GM23248 (cell line): ENCODE data around the gene STX18. TPM values are rescaled to one million over a fixed set of nuclear protein-coding genes. Genes with fewer than 3 reads are reported as not detected.
A peak's percentile ranks its signal among the peaks of the same experiment; 100 is the strongest.
"Not testable (repeated sequence)": the region's sequence is repeated elsewhere in the genome, so short reads cannot be mapped to it uniquely, and the experiment has no call there.

Source experiments
- DNase-seq: peaks from one replicate; pipeline ENCODE4 v3.0.0-alpha.2; 2015
- H2AFZ ChIP-seq: fragments of 200-600 bp; sonication (generic); 2 replicates; pipeline ENCODE4 v1.6.1; 2016; ENCODE audit warnings: antibody characterized with exemption
- H3F3A ChIP-seq: fragments of 200-600 bp; sonication (generic); 2 replicates; pipeline ENCODE4 v1.6.1; 2016; ENCODE audit warnings: mild to moderate bottlenecking, antibody characterized with exemption, mixed run types; ENCODE audit not compliant: insufficient read depth
- H3K27ac ChIP-seq: fragments of 200-600 bp; sonication (generic); 2 replicates; pipeline ENCODE4 v1.5.1; 2016; ENCODE audit warnings: mild to moderate bottlenecking
- H3K27me3 ChIP-seq: fragments of 200-600 bp; sonication (generic); replicated peaks from 2 replicates; pipeline ENCODE4 v1.6.1; 2016; ENCODE audit warnings: mild to moderate bottlenecking; ENCODE audit not compliant: insufficient read depth
- H3K36me3 ChIP-seq: fragments of 200-600 bp; sonication (generic); 2 replicates; pipeline ENCODE4 v1.6.1; 2016; ENCODE audit warnings: low read depth, mild to moderate bottlenecking
- H3K4me1 ChIP-seq: fragments of 200-600 bp; sonication (generic); 2 replicates; pipeline ENCODE4 v1.6.1; 2016; ENCODE audit warnings: mild to moderate bottlenecking; ENCODE audit not compliant: insufficient read depth
- H3K4me2 ChIP-seq: fragments of 200-600 bp; sonication (generic); one replicate; pipeline ENCODE4 v1.6.1; 2016; ENCODE audit warnings: mild to moderate bottlenecking; ENCODE audit not compliant: unreplicated experiment
- H3K4me3 ChIP-seq: fragments of 200-600 bp; sonication (generic); 2 replicates; pipeline ENCODE4 v1.5.1; 2016; ENCODE audit warnings: mild to moderate bottlenecking
- H3K79me2 ChIP-seq: fragments of 200-600 bp; sonication (generic); 2 replicates; pipeline ENCODE4 v1.6.1; 2016; ENCODE audit warnings: mild to moderate bottlenecking; ENCODE audit not compliant: insufficient read depth
- H3K9ac ChIP-seq: fragments of 200-600 bp; sonication (generic); 2 replicates; pipeline ENCODE4 v1.6.1; 2016; ENCODE audit warnings: mild to moderate bottlenecking
- H3K9me2 ChIP-seq: fragments of 200-600 bp; sonication (generic); 2 replicates; pipeline ENCODE4 v1.6.1; 2016; ENCODE audit warnings: mixed run types, mild to moderate bottlenecking, moderate library complexity; ENCODE audit not compliant: insufficient read depth
- H3K9me3 ChIP-seq: fragments of 200-600 bp; sonication (generic); one replicate; pipeline ENCODE4 v1.6.1; 2017; ENCODE audit warnings: low read depth
- H4K20me1 ChIP-seq: fragments of 200-600 bp; sonication (generic); 2 replicates; pipeline ENCODE4 v1.6.0; 2016; ENCODE audit not compliant: insufficient read depth
- EZH2 ChIP-seq: fragments of 200-600 bp; sonication (generic); IDR thresholded peaks from 2 replicates; pipeline ENCODE4 v1.6.1; 2018; ENCODE audit warnings: antibody characterized with exemption, mild to moderate bottlenecking; ENCODE audit not compliant: insufficient read depth, poor library complexity, severe bottlenecking
- EZH2phosphoT487 ChIP-seq: fragments of 200-600 bp; sonication (generic); IDR thresholded peaks from 2 replicates; pipeline ENCODE4 v1.6.1; 2018; ENCODE audit warnings: antibody characterized with exemption, moderate library complexity, mild to moderate bottlenecking, low read depth; ENCODE audit not compliant: insufficient read depth
- WGBS, 2 experiments: methylation state at CpG; one replicate each; pipeline ENCODE4 v1.1.6; 2015 to 2017; ENCODE audit warnings: low lambda C conversion rate in 2 of 2, low coverage in 1 of 2; ENCODE audit errors: missing lambda C conversion rate in 2 of 2; 5-methylcytosine and 5-hydroxymethylcytosine counted together
- in situ Hi-C: fragments of 300-500 bp; cut with MboI; formaldehyde crosslinking; loops from 2 replicates; pipeline ENCODE4 v1.15.0; 2020
- polyA plus RNA-seq: library from polyadenylated mRNA; unstranded; fragments of >200 nt; fragmentation: Nextera tagmentation; extraction: Ambion mirVana; gene quantifications from 2 replicates; pipeline ENCODE4 v1.2.1, GENCODE V29; 2016
- total RNA-seq: library from RNA; depleted of rRNA; stranded (reverse); fragments of >200 nt; shearing (Covaris generic); gene quantifications from 2 replicates; pipeline ENCODE4 v1.2.3, GENCODE V29; 2014

The STX18 gene
- total and polyA plus RNA-seq, 2 experiments from 2014 or later, result 39.2 to 42.6 TPM

DNA sequence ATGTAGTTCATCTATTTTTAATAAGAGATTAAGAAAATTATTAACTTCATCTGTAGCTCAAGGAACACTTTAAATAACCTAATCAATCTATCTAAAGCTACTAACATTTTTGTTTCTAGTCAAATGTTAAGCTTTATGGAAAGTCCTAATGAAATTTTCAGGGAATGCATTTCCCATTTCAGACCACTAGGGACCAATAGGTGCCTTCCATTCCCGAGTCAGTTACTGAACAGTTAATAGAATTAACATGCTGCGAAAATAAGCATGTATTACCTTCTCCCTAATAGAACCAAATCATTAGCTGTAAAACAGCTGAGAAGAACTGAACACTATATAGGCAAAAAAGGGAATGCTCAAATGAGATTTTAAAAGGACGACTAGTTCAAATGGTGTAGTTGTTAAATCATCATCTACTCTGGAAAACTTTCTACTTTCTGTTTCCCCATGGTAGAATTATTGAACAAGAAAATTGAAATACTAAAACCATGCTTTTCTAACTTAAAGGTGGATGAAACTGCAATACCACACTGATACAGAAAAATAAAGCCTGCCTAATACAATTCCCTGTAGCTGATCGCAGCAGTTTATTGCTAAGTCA, 22.5 kb downstream of the STX18 start:
- no peak overlapping the region for H3K27ac ChIP-seq
- no peaks in the 10 kb centered on the region for H3K9me2 ChIP-seq
- peak; percentile 61 for DNase-seq
- TF ChIP-seq EZH2phosphoT487, result no peak
- TF ChIP-seq EZH2, result no peak
- no peaks in the 10 kb centered on the region for H4K20me1 ChIP-seq
- H3K4me3 ChIP-seq, result peak overlapping the region; percentile 63
- peak overlapping the region; percentile 26 for H3K9ac ChIP-seq
- H3K27me3 ChIP-seq, result no peaks in the 10 kb centered on the region
- no peaks in the 10 kb centered on the region for H3K9me3 ChIP-seq
- peaks cover 35% of the 10 kb centered on the region for H3K4me1 ChIP-seq
- peaks cover 11% of the 10 kb centered on the region; the same call in 1 of the 2 replicates for H3F3A ChIP-seq
- 15 to 17% methylated on average over 4 of the region's 4 CpGs for WGBS, 2 experiments
- in situ Hi-C loops, result no loop called here
- H3K4me2 ChIP-seq, result peak overlapping the region; percentile 82
- H3K36me3 ChIP-seq, result no peaks in the 10 kb centered on the region
- peaks cover 100% of the 10 kb centered on the region for H3K79me2 ChIP-seq
- peak overlapping the region; percentile 57 for H2AFZ ChIP-seq

DNA sequence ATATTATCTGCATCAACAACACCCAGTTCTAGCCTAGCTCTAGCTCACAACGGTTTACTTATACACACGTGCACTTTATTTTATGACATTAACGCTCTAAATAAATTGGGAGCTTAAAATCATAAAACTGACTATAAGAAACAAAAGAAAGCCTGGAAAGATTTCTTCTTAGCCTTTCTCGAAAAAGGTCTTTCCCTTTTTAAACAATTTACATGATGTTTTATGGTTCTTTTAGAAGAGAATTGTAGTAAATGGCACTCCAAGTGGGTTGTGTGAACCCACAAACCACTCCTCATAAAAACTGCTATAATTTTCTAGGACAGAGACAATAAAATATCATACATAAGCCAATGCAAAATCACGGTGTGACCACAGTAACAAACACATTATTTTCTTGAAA, 23.1 kb downstream of the STX18 start:
- Histone ChIP-seq H3K36me3 (no peaks in the 10 kb centered on the region), H3K27ac (no peak overlapping the region), H3K9me3 (no peaks in the 10 kb centered on the region), H3K4me2 (no peak overlapping the region), H4K20me1 (no peaks in the 10 kb centered on the region), H3K27me3 (no peaks in the 10 kb centered on the region), H3K4me1 (peaks cover 35% of the 10 kb centered on the region), H2AFZ (no peak overlapping the region), H3K4me3 (no peak overlapping the region), H3K79me2 (peaks cover 100% of the 10 kb centered on the region), H3K9me2 (no peaks in the 10 kb centered on the region), H3F3A (peaks cover 11% of the 10 kb centered on the region; the same call in 1 of the 2 replicates), H3K9ac (no peak overlapping the region)
- no peak for TF ChIP-seq EZH2
- no peak for TF ChIP-seq EZH2phosphoT487
- WGBS, 2 experiments, result 80% methylated on average over 5 of the region's 5 CpGs
- in situ Hi-C loops, result no loop called here
- DNase-seq, result no peak

DNA sequence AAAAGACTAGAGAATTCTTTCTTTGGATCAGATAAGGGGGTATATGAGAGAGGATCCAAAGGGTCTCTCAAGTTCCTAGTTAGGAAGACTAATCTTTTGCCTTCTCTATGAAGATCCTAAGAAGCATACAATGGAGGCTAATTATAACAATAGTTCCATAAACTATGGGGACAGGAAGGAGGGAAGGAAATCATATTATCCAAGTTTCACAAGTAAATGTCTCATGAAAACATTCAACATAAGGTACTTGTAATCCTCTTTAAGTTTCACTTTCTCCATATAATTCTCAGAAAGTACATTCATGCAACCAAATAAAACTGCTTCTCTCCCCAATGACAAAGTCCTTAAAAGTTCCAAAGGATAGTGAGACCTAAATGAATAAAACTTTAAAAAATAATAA, 27.1 kb downstream of the STX18 start:
- Histone ChIP-seq H4K20me1 (no peaks in the 10 kb centered on the region), H3K4me2 (no peak overlapping the region)
- in situ Hi-C loops, result no loop called here

DNA sequence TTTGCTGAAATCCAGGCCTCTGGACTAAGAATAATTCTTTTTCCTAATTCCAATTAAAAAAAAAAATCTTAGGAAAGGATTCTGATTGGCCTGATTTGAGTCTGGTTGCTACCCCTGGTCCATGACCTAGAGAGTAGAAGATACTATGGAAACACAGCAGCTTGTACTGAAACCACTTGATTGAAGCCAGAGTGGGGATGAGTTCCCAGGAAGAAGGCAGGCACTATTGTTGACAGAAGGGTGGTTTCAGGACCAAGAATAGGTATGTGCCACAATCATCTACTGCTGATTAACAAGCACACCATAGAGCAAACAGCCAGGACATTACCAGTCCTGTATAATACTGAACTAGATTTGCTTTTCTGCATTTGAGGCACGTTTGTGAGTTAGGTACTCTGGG, 29.6 kb downstream of the STX18 start:
- Histone ChIP-seq H3K27me3 (no peaks in the 10 kb centered on the region), H3F3A (no peaks in the 10 kb centered on the region), H3K4me1 (no peaks in the 10 kb centered on the region), H4K20me1 (no peaks in the 10 kb centered on the region), H3K4me2 (no peak overlapping the region), H3K36me3 (no peaks in the 10 kb centered on the region), H3K9ac (no peak overlapping the region), H3K4me3 (no peak overlapping the region), H2AFZ (no peak overlapping the region), H3K27ac (no peak overlapping the region), H3K9me2 (no peaks in the 10 kb centered on the region), H3K79me2 (peaks cover 98% of the 10 kb centered on the region), H3K9me3 (no peaks in the 10 kb centered on the region)
- 50 to 60% methylated on average over 1 of the region's 1 CpG for WGBS, 2 experiments
- in situ Hi-C loops, result no loop called here
- no peak for DNase-seq
- TF ChIP-seq EZH2 (no peak), EZH2phosphoT487 (no peak)

More for the DNA sequence above, 27.1 kb downstream of the STX18 start:
- no peak overlapping the region for H3K27ac ChIP-seq
- no peaks in the 10 kb centered on the region for H3K27me3 ChIP-seq
- TF ChIP-seq EZH2phosphoT487 (no peak), EZH2 (no peak)
- H3F3A ChIP-seq, result no peaks in the 10 kb centered on the region
- H3K9ac ChIP-seq, result no peak overlapping the region
- DNase-seq, result no peak
- H3K36me3 ChIP-seq, result no peaks in the 10 kb centered on the region
- H3K9me3 ChIP-seq, result no peaks in the 10 kb centered on the region
- H3K9me2 ChIP-seq, result no peaks in the 10 kb centered on the region
- no peak overlapping the region for H3K4me3 ChIP-seq
- peaks cover 100% of the 10 kb centered on the region for H3K79me2 ChIP-seq
- peaks cover 7% of the 10 kb centered on the region for H3K4me1 ChIP-seq
- no peak overlapping the region for H2AFZ ChIP-seq

DNA sequence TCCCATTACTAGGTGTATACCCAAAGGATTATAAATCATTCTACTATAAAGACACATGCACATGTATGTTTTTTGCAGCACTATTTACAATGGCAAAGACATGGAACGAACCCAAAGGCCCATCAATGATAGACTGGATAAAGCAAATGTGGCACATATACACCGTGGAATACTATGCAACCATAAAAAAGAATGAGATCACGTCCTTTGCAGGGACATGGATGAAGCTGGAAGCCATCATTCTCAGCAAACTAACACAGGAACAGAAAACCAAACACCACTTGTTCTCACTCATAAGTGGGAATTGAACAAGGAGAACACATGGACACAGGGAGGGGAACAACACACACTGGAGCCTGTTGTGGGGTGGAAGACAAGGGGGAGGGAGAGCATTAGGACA, 31.2 kb downstream of the STX18 start:
- H4K20me1 ChIP-seq, in situ Hi-C loops: not testable (repeated sequence)

More for the DNA sequence above, 31.2 kb downstream of the STX18 start:
- not testable (repeated sequence) for H3K36me3 ChIP-seq, H2AFZ ChIP-seq, H3K4me3 ChIP-seq, DNase-seq, H3K4me1 ChIP-seq, H3K9me3 ChIP-seq, H3K27ac ChIP-seq, H3K9ac ChIP-seq, H3K4me2 ChIP-seq, H3K27me3 ChIP-seq, H3F3A ChIP-seq, H3K9me2 ChIP-seq
- whole genome bisulfite sequencing, 2 experiments, result 95 to 98% methylated on average over 3 of the region's 3 CpGs
- H3K79me2 ChIP-seq, result peaks cover 98% of the 10 kb centered on the region
